ENCODE measurements around the gene CNST. TPM values are rescaled to one million over a fixed set of nuclear protein-coding genes. Genes with fewer than 3 reads are reported as not detected.

The CNST gene
- total RNA-seq, 4 donors from 2014 or later: 38.8 to 49.5 (median 41.7) TPM

DNA sequence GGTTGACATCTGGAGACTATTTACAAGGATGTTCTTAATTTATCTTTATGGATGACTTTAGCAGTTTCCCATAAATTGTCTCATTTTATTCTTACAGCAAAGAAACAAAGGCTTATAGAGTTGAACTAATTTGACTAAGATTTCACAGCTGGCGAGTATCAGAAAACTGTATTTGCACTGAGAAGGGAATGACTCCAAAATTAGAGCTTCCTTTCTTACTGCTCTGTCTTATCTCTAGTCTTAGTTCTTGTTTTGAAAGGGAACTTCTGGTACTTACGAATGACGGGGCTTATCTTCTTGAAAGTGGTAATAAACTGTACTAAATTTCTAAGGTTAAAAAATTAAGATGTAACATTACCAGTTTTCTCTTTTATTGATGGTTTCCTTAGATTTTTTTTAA lies 13.6 kb downstream of the CNST start:
- Histone ChIP-seq H3K4me3 (replicated peaks in 1 of 3) (no peak overlapping the region), H3K9me3 (no peaks in the 10 kb centered on the region), H3K4me1 (peaks cover 49 to 53% of the 10 kb centered on the region in 2 donors), H3K36me3 (no peaks in the 10 kb centered on the region), H3K27ac (no peak overlapping the region), H3K27me3 (no peaks in the 10 kb centered on the region)
- intact Hi-C loops (cut with DNase I): no loop called here
- WGBS, 2 donors: 73 to 76% methylated on average over 3 of the region's 3 CpGs
- TF ChIP-seq POLR2A (IDR thresholded peaks at IDR 0.05): no peak
- TF ChIP-seq, protein P1, sequence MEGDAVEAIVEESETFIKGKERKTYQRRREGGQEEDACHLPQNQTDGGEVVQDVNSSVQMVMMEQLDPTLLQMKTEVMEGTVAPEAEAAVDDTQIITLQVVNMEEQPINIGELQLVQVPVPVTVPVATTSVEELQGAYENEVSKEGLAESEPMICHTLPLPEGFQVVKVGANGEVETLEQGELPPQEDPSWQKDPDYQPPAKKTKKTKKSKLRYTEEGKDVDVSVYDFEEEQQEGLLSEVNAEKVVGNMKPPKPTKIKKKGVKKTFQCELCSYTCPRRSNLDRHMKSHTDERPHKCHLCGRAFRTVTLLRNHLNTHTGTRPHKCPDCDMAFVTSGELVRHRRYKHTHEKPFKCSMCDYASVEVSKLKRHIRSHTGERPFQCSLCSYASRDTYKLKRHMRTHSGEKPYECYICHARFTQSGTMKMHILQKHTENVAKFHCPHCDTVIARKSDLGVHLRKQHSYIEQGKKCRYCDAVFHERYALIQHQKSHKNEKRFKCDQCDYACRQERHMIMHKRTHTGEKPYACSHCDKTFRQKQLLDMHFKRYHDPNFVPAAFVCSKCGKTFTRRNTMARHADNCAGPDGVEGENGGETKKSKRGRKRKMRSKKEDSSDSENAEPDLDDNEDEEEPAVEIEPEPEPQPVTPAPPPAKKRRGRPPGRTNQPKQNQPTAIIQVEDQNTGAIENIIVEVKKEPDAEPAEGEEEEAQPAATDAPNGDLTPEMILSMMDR (IDR thresholded peaks at IDR 0.05): no peak
- DNase-seq: no peak

DNA sequence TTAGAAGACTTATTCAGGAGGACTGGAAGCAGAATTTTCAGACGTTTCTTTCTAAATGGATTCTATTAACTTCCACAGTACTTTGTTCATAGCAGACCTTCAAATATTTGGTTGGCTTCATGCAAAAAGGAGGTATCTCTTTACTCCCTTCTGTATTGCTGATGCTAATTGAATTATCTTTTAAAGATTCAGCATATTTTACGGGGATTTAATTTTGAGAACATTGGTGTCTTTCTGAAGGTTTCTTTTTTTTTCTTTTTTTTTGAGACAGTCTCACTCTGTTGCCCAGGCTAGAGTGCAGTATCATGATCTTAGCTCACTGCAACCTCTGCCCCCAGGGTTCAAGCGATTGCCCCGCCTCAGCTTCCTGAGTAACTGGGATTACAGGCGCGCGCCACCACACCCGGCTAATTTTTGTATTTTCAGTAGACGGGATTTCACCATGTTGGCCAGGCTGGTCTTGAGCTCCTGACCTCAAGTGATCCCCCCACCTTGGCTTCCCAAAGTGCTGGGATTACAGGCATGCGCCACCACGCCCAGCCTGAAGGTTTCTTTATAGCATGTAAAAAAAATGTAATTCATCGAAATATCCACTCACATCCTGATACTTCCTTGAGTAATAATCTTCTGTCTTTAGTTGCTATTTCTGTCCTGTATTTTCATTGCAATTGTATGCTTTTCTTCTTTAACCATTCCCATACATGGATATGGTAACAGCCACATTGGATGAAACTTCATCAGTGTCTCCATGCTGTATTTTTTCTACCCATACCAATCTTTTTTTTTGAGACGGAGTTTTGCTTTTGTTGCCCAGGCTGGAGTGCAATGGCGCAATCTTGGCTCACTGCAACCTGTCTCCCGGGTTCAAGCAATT lies 14.5 kb downstream of the CNST start:
- H3K4me3 ChIP-seq (replicated peaks in 1 of 3): no peak overlapping the region
- peaks cover 54 to 58% of the 10 kb centered on the region in 2 donors for H3K4me1 ChIP-seq
- no peak for TF ChIP-seq POLR2A (IDR thresholded peaks at IDR 0.05)
- TF ChIP-seq, protein P1 (IDR thresholded peaks at IDR 0.05): no peak

DNA sequence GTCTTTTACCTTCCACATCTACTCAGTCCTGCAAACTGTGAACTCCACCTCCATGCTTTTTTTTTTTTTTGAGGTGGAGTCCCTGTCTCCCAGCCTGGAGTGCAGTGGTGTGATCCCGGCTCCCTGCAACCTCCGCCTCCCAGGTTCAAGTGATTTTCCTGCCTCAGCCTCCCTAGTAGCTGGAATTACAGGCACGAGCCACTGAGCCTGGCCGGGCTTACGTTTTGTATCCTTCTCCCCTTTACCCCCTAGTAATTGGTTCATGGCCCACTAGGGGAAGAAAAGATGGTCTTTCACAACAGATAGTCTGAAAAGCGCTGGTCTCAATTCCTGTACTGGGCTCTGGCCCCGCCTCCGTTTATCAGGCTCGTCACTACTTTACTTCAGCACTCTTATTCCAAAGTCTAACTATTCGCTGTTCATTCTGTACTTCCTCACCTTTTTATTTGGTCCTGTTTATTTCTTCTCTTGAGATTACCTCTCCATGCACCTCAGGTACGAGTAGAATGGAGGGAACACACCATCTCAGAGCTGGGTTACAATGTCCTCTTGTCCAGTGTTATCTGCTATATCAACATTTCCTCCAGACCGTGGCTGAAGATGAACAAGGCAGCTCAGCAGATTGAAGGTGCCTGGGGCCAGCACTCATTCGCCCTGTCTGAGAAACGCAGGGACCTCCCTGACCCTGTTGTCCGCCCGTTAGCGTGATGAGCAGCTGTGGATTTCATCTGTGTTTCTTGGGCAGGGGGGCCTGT lies 16.2 kb downstream of the CNST start:
- Histone ChIP-seq H3K27ac (peak overlapping the region in 2 of 3 donors; percentile 72 to 75), H3K4me3 (replicated peaks in 1 of 3) (no peak overlapping the region), H3K4me1 (peaks cover 52 to 55% of the 10 kb centered on the region in 2 donors), H3K9me3 (no peaks in the 10 kb centered on the region), H3K27me3 (no peaks in the 10 kb centered on the region), H3K36me3 (no peaks in the 10 kb centered on the region)
- no peak for TF ChIP-seq POLR2A (IDR thresholded peaks at IDR 0.05)
- TF ChIP-seq, protein P1 (IDR thresholded peaks at IDR 0.05): no peak
- DNase-seq: no peak
- intact Hi-C loops (cut with DNase I): no loop called here
- 83 to 87% methylated on average over 17 of the region's 17 CpGs for WGBS, 2 donors

More for the DNA sequence above, 14.5 kb downstream of the CNST start:
- Histone ChIP-seq H3K27ac (no peak overlapping the region), H3K27me3 (no peaks in the 10 kb centered on the region), H3K36me3 (no peaks in the 10 kb centered on the region), H3K9me3 (no peaks in the 10 kb centered on the region)
- intact Hi-C loops (cut with DNase I): no loop called here
- DNase-seq: no peak
- WGBS, 2 donors: 91 to 92% methylated on average over 15 of the region's 15 CpGs

DNA sequence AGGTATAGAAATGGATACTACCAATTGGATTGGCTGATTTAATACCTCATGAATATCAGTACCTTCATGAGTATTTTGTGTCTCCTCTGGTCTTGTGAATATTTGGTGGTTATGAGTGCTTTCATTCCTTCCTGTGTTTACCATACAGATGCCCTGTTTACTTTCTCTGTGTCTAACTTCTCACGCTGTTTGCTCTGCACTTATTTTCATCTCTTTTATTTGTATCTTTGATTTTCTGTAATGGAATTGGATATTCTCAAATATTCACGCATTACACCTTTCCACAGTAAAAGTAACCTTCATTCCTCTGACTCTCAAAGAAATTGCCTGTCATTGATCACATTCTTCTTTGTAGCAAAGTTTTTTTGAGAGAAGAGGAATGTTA lies 16.8 kb downstream of the CNST start:
- no peaks in the 10 kb centered on the region for H3K9me3 ChIP-seq

More for the DNA sequence above, 16.8 kb downstream of the CNST start:
- Histone ChIP-seq H3K27ac (peak overlapping the region; percentile 11 to 75 (median 72)), H3K27me3 (no peaks in the 10 kb centered on the region), H3K36me3 (no peaks in the 10 kb centered on the region), H3K4me1 (peaks cover 47 to 52% of the 10 kb centered on the region in 2 donors), H3K4me3 (replicated peaks in 1 of 3) (no peak overlapping the region)
- no peak for TF ChIP-seq POLR2A (IDR thresholded peaks at IDR 0.05)
- TF ChIP-seq, protein P1 (IDR thresholded peaks at IDR 0.05): no peak
- intact Hi-C loops (cut with DNase I): no loop called here
- WGBS, 2 donors: 85 to 94% methylated on average over 2 of the region's 2 CpGs
- DNase-seq: no peak
